ENCODE measurements around the gene FAM89A.

Gene FAM89A

GRCh38 chr1:231057410-231057809 is 17.4 kb upstream of the FAM89A start:
- no peak overlapping the region for H3K4me2 ChIP-seq (ENCODE audit: insufficient read depth, low read length, poor library complexity, severe bottlenecking)
- no peak overlapping the region for H4K91ac ChIP-seq (ENCODE audit: low read depth, low read length, poor library complexity)
- H3K27me3 ChIP-seq (ENCODE audit: control insufficient read depth in 3 of 3, insufficient read depth in 3 of 3, low read depth in 1 of 3, low read length in 3 of 3) = peaks cover 0 to 18% (median 0%) of the 10 kb centered on the region in 3 experiments
- H4K8ac ChIP-seq (ENCODE audit: low read depth, low read length) = no peak overlapping the region
- no CpG with 5 or more reads among the region's 3 CpGs for WGBS, 2 donors (ENCODE audit: extremely low coverage in 2 of 2, insufficient read length in 2 of 2, insufficient replicate concordance in 1 of 2)
- no peaks in the 10 kb centered on the region for H3K4me1 ChIP-seq (ENCODE audit: control insufficient read depth in 2 of 2, insufficient read depth in 1 of 2, low read depth in 1 of 2, low read length in 2 of 2)
- H3K23ac ChIP-seq (ENCODE audit: low read depth, low read length, poor library complexity) = no peak overlapping the region
- H3K9ac ChIP-seq (ENCODE audit: low read depth, low read length, poor library complexity) = no peak overlapping the region
- no peaks in the 10 kb centered on the region for H3K36me3 ChIP-seq (replicated peaks in 1 of 2; ENCODE audit: control insufficient read depth in 2 of 2, insufficient read depth in 2 of 2, low read length in 2 of 2)
- H3K4ac ChIP-seq (ENCODE audit: low read length) = no peak overlapping the region
- DNase-seq (ENCODE audit: low spot score) = no peak
- H3K27ac ChIP-seq (replicated peaks; ENCODE audit: low read length) = no peak overlapping the region
- no peaks in the 10 kb centered on the region for H3K79me1 ChIP-seq (ENCODE audit: low read depth, low read length)
- no peak overlapping the region for H3K18ac ChIP-seq (ENCODE audit: low read length)
- no peak overlapping the region for H2BK120ac ChIP-seq (ENCODE audit: low read depth, low read length)
- no peak overlapping the region for H2BK5ac ChIP-seq (ENCODE audit: low read length)
- H2AFZ ChIP-seq (ENCODE audit: low read length) = no peak overlapping the region
- H3K14ac ChIP-seq (ENCODE audit: low read length) = no peak overlapping the region
- H3K4me3 ChIP-seq (ENCODE audit: low read length in 2 of 2) = no peak overlapping the region
- no peaks in the 10 kb centered on the region for H3K9me3 ChIP-seq (replicated peaks in 1 of 2; ENCODE audit: control insufficient read depth in 2 of 2, insufficient read depth in 1 of 2, low read depth in 1 of 2, low read length in 2 of 2)
- no peak overlapping the region for H2AK5ac ChIP-seq (ENCODE audit: low read depth, low read length)
- no peak overlapping the region for H2BK15ac ChIP-seq (ENCODE audit: low read length)
- no peak overlapping the region for H2BK12ac ChIP-seq (ENCODE audit: low read length)

GRCh38 chr1:231055271-231055670 is 15.2 kb upstream of the FAM89A start:
- Histone ChIP-seq H3K9ac (ENCODE audit: low read depth, low read length, poor library complexity) (no peak overlapping the region), H4K8ac (ENCODE audit: low read depth, low read length) (no peak overlapping the region), H2BK120ac (ENCODE audit: low read depth, low read length) (no peak overlapping the region), H3K4me1 (ENCODE audit: control insufficient read depth in 2 of 2, insufficient read depth in 1 of 2, low read depth in 1 of 2, low read length in 2 of 2) (no peaks in the 10 kb centered on the region), H3K79me1 (ENCODE audit: low read depth, low read length) (no peaks in the 10 kb centered on the region), H3K36me3 (replicated peaks in 1 of 2; ENCODE audit: control insufficient read depth in 2 of 2, insufficient read depth in 2 of 2, low read length in 2 of 2) (no peaks in the 10 kb centered on the region), H2BK15ac (ENCODE audit: low read length) (no peak overlapping the region), H3K18ac (ENCODE audit: low read length) (no peak overlapping the region), H2AK5ac (ENCODE audit: low read depth, low read length) (no peak overlapping the region), H2AFZ (ENCODE audit: low read length) (no peak overlapping the region), H2BK5ac (ENCODE audit: low read length) (no peak overlapping the region), H3K4me3 (ENCODE audit: low read length in 2 of 2) (no peak overlapping the region), H4K91ac (ENCODE audit: low read depth, low read length, poor library complexity) (no peak overlapping the region), H3K9me3 (replicated peaks in 1 of 2; ENCODE audit: control insufficient read depth in 2 of 2, insufficient read depth in 1 of 2, low read depth in 1 of 2, low read length in 2 of 2) (no peaks in the 10 kb centered on the region), H3K4me2 (ENCODE audit: insufficient read depth, low read length, poor library complexity, severe bottlenecking) (no peak overlapping the region), H3K23ac (ENCODE audit: low read depth, low read length, poor library complexity) (no peak overlapping the region), H2BK12ac (ENCODE audit: low read length) (no peak overlapping the region), H3K14ac (ENCODE audit: low read length) (no peak overlapping the region), H3K27me3 (ENCODE audit: control insufficient read depth in 3 of 3, insufficient read depth in 3 of 3, low read depth in 1 of 3, low read length in 3 of 3) (peaks cover 0 to 13% (median 0%) of the 10 kb centered on the region in 3 experiments), H3K4ac (ENCODE audit: low read length) (no peak overlapping the region), H3K27ac (replicated peaks; ENCODE audit: low read length) (no peak overlapping the region)
- DNase-seq (ENCODE audit: low spot score) = no peak

GRCh38 chr1:231053493-231054162 is 13.6 kb upstream of the FAM89A start:
- no CpG with 5 or more reads among the region's 7 CpGs for WGBS, 2 donors (ENCODE audit: extremely low coverage in 2 of 2, insufficient read length in 2 of 2, insufficient replicate concordance in 1 of 2)
- H2BK120ac ChIP-seq (ENCODE audit: low read depth, low read length) = no peak overlapping the region
- no peak overlapping the region for H3K18ac ChIP-seq (ENCODE audit: low read length)
- no peaks in the 10 kb centered on the region for H3K36me3 ChIP-seq (replicated peaks in 1 of 2; ENCODE audit: control insufficient read depth in 2 of 2, insufficient read depth in 2 of 2, low read length in 2 of 2)
- H4K8ac ChIP-seq (ENCODE audit: low read depth, low read length) = no peak overlapping the region
- peaks cover 0 to 19% (median 0%) of the 10 kb centered on the region in 3 experiments for H3K27me3 ChIP-seq (ENCODE audit: control insufficient read depth in 3 of 3, insufficient read depth in 3 of 3, low read depth in 1 of 3, low read length in 3 of 3)
- H3K4me2 ChIP-seq (ENCODE audit: insufficient read depth, low read length, poor library complexity, severe bottlenecking) = no peak overlapping the region
- no peak overlapping the region for H2BK15ac ChIP-seq (ENCODE audit: low read length)
- no peak for DNase-seq (ENCODE audit: low spot score)
- no peaks in the 10 kb centered on the region for H3K9me3 ChIP-seq (replicated peaks in 1 of 2; ENCODE audit: control insufficient read depth in 2 of 2, insufficient read depth in 1 of 2, low read depth in 1 of 2, low read length in 2 of 2)
- H3K27ac ChIP-seq (replicated peaks; ENCODE audit: low read length) = no peak overlapping the region
- H3K9ac ChIP-seq (ENCODE audit: low read depth, low read length, poor library complexity) = no peak overlapping the region
- H2BK5ac ChIP-seq (ENCODE audit: low read length) = no peak overlapping the region
- H3K4ac ChIP-seq (ENCODE audit: low read length) = no peak overlapping the region
- no peaks in the 10 kb centered on the region for H3K79me1 ChIP-seq (ENCODE audit: low read depth, low read length)
- H3K14ac ChIP-seq (ENCODE audit: low read length) = no peak overlapping the region
- no peak overlapping the region for H3K23ac ChIP-seq (ENCODE audit: low read depth, low read length, poor library complexity)
- H4K91ac ChIP-seq (ENCODE audit: low read depth, low read length, poor library complexity) = no peak overlapping the region
- H2BK12ac ChIP-seq (ENCODE audit: low read length) = no peak overlapping the region
- H2AK5ac ChIP-seq (ENCODE audit: low read depth, low read length) = no peak overlapping the region
- H3K4me1 ChIP-seq (ENCODE audit: control insufficient read depth in 2 of 2, insufficient read depth in 1 of 2, low read depth in 1 of 2, low read length in 2 of 2) = no peaks in the 10 kb centered on the region
- H3K4me3 ChIP-seq (ENCODE audit: low read length in 2 of 2) = peak overlapping the region in 1 of 2 donors; percentile 6
- peak overlapping the region; percentile 63 for H2AFZ ChIP-seq (ENCODE audit: low read length)

GRCh38 chr1:231052777-231053176 is 12.7 kb upstream of the FAM89A start:
- Histone ChIP-seq H3K36me3 (replicated peaks in 1 of 2; ENCODE audit: control insufficient read depth in 2 of 2, insufficient read depth in 2 of 2, low read length in 2 of 2) (no peaks in the 10 kb centered on the region), H3K4me3 (ENCODE audit: low read length in 2 of 2) (no peak overlapping the region), H2BK12ac (ENCODE audit: low read length) (no peak overlapping the region), H3K4me2 (ENCODE audit: insufficient read depth, low read length, poor library complexity, severe bottlenecking) (no peak overlapping the region), H3K23ac (ENCODE audit: low read depth, low read length, poor library complexity) (no peak overlapping the region), H4K8ac (ENCODE audit: low read depth, low read length) (no peak overlapping the region), H3K9ac (ENCODE audit: low read depth, low read length, poor library complexity) (no peak overlapping the region), H3K4me1 (ENCODE audit: control insufficient read depth in 2 of 2, insufficient read depth in 1 of 2, low read depth in 1 of 2, low read length in 2 of 2) (no peaks in the 10 kb centered on the region), H3K4ac (ENCODE audit: low read length) (no peak overlapping the region), H4K91ac (ENCODE audit: low read depth, low read length, poor library complexity) (no peak overlapping the region), H2BK5ac (ENCODE audit: low read length) (no peak overlapping the region), H2BK15ac (ENCODE audit: low read length) (no peak overlapping the region), H3K9me3 (replicated peaks in 1 of 2; ENCODE audit: control insufficient read depth in 2 of 2, insufficient read depth in 1 of 2, low read depth in 1 of 2, low read length in 2 of 2) (no peaks in the 10 kb centered on the region), H3K27ac (replicated peaks; ENCODE audit: low read length) (no peak overlapping the region), H3K79me1 (ENCODE audit: low read depth, low read length) (peaks cover 1% of the 10 kb centered on the region), H2AK5ac (ENCODE audit: low read depth, low read length) (no peak overlapping the region), H3K14ac (ENCODE audit: low read length) (no peak overlapping the region), H3K18ac (ENCODE audit: low read length) (no peak overlapping the region), H3K27me3 (ENCODE audit: control insufficient read depth in 3 of 3, insufficient read depth in 3 of 3, low read depth in 1 of 3, low read length in 3 of 3) (peaks cover 0 to 22% (median 0%) of the 10 kb centered on the region in 3 experiments), H2BK120ac (ENCODE audit: low read depth, low read length) (no peak overlapping the region), H2AFZ (ENCODE audit: low read length) (peak overlapping the region; percentile 63)
- no CpG with 5 or more reads among the region's 8 CpGs for WGBS, 2 donors (ENCODE audit: extremely low coverage in 2 of 2, insufficient read length in 2 of 2, insufficient replicate concordance in 1 of 2)
- DNase-seq (ENCODE audit: low spot score) = no peak

Data from neuronal stem cell (in vitro differentiated cells).